K562 (cell line): ENCODE results near the gene EGFR. TPM values are rescaled to one million over a fixed set of nuclear protein-coding genes. Genes with fewer than 3 reads are reported as not detected.

ENCODE experiments used
- ATAC-seq: fragments of 200-7000 bp; cut with Tn5 transposase; 3 replicates; pipeline ENCODE4 v1.9.1; 2020; ENCODE audit warnings: moderate library complexity
- BruUV-seq: library from RNA; stranded (reverse); fragments of 400-500 nt; replicated peaks from 2 replicates; lab custom pipeline; 2021; lab: Mats Ljungman, UMichigan
- CTCF ChIA-PET: fragments of 300-600 bp; formaldehyde crosslinking; extraction: SDS; loops from one replicate; lab custom pipeline; 2021; ENCODE audit warnings: low intra/inter-chr PET ratio; lab: Yijun Ruan, JAX
- POLR2A ChIA-PET: fragments of 300-600, 350-650 bp; sonication (Branson Sonifier 250); formaldehyde crosslinking; extraction: SDS; loops from one replicate; lab custom pipeline; 2021; ENCODE audit warnings: antibody characterized with exemption, inconsistent platforms; lab: Yijun Ruan, JAX
- DNase-seq, 4 experiments: peaks; one replicate each; pipeline versions ENCODE4 v3.0.0 to v3.0.0-alpha.2; 2011 to 2018; ENCODE audit warnings: low spot score in 3 of 4, mixed read lengths in 3 of 4; ENCODE audit errors: extremely low read depth in 1 of 4
- FAIRE-seq: peaks from 2 replicates; lab custom pipeline; 2011; peaks lifted over from hg19 to GRCh38; lab: Jason Lieb, UNC
- H2AFZ ChIP-seq: 2 replicates; pipeline ENCODE4 v1.6.0; 2011; ENCODE audit warnings: low read depth, low read length, control low read depth, inconsistent platforms
- H3K27ac ChIP-seq: fragments of 200-600 bp; 3 replicates; pipeline ENCODE4 v1.8.0; 2011; ENCODE audit warnings: low read depth, mild to moderate bottlenecking, control low read depth, inconsistent platforms, low read length, moderate library complexity, mixed read lengths; ENCODE audit errors: extremely low read depth
- H3K27me3 ChIP-seq, 2 experiments: fragments of 300-600 bp in 1 of 2; 2 replicates in 1 of 2; 3 replicates in 1 of 2; pipeline versions ENCODE4 v1.6.0 to v1.8.0; 2011; ENCODE audit warnings: inconsistent platforms in 2 of 2, low read length in 2 of 2, mild to moderate bottlenecking in 1 of 2, mixed read lengths in 1 of 2, moderate library complexity in 1 of 2; ENCODE audit not compliant: control insufficient read depth in 2 of 2, insufficient read depth in 2 of 2
- H3K36me3 ChIP-seq: fragments of 300-600 bp; 3 replicates; pipeline ENCODE4 v1.8.0; 2011; ENCODE audit warnings: mild to moderate bottlenecking, low read length, inconsistent platforms; ENCODE audit not compliant: control insufficient read depth, insufficient read depth
- H3K4me1 ChIP-seq, 2 experiments: fragments of 200-600 bp in 1 of 2; replicated peaks in 1 of 2; 2 replicates in 1 of 2; 3 replicates in 1 of 2; pipeline versions ENCODE4 v1.5.1 to v1.8.0; 2011; ENCODE audit warnings: inconsistent platforms in 2 of 2, low read length in 2 of 2, mild to moderate bottlenecking in 1 of 2, mixed read lengths in 1 of 2, moderate library complexity in 1 of 2; ENCODE audit not compliant: control insufficient read depth in 2 of 2, insufficient read depth in 2 of 2
- H3K4me2 ChIP-seq: 2 replicates; pipeline ENCODE4 v1.6.1; 2011; ENCODE audit warnings: low read length, control low read depth, inconsistent platforms, mixed read lengths; ENCODE audit not compliant: insufficient read depth
- H3K4me3 ChIP-seq: fragments of 200-600 bp; sonication (generic), shearing (Covaris generic); 2 replicates; pipeline ENCODE4 v1.5.1; 2016; ENCODE audit warnings: control low read depth, inconsistent platforms
- H3K79me2 ChIP-seq: fragments of 200-600 bp; 3 replicates; pipeline ENCODE4 v1.8.0; 2011; ENCODE audit warnings: low read length, inconsistent platforms; ENCODE audit not compliant: control insufficient read depth, insufficient read depth
- H3K9ac ChIP-seq, 2 experiments: 2 replicates each; pipeline versions ENCODE4 v1.6.0 to v1.6.1; 2011; ENCODE audit warnings: low read depth in 2 of 2, low read length in 2 of 2, control low read depth in 1 of 2, inconsistent platforms in 1 of 2, mild to moderate bottlenecking in 1 of 2, mixed read lengths in 1 of 2; ENCODE audit not compliant: insufficient read depth in 1 of 2
- H3K9me1 ChIP-seq: one replicate; pipeline ENCODE4 v1.6.0; 2011; ENCODE audit warnings: inconsistent platforms, mild to moderate bottlenecking, low read length, moderate library complexity; ENCODE audit not compliant: control insufficient read depth, insufficient read depth
- H3K9me3 ChIP-seq: replicated peaks from 2 replicates; pipeline ENCODE4 v1.5.1; 2011; ENCODE audit warnings: low read depth, low read length, inconsistent platforms; ENCODE audit not compliant: control insufficient read depth, insufficient read depth
- H4K20me1 ChIP-seq: replicated peaks from 2 replicates; pipeline ENCODE4 v1.6.1; 2011; ENCODE audit warnings: low read length, inconsistent platforms, mixed read lengths; ENCODE audit not compliant: control insufficient read depth, insufficient read depth
- BDP1 ChIP-seq: IDR thresholded peaks from 3 replicates; pipeline ENCODE4 v1.6.1; 2011; ENCODE audit not compliant: insufficient read length, insufficient read depth
- C11orf30 ChIP-seq: fragments of 450-650 bp; IDR thresholded peaks from 2 replicates; pipeline ENCODE4 v1.6.1; 2016; ENCODE audit warnings: low read depth, mild to moderate bottlenecking
- CBX5 ChIP-seq: IDR thresholded peaks from 2 replicates; pipeline ENCODE4 v1.6.1; 2014; ENCODE audit warnings: low read depth, borderline replicate concordance
- CHD2 ChIP-seq: IDR thresholded peaks from 2 replicates; pipeline ENCODE4 v1.6.1; 2011; ENCODE audit warnings: low read depth, low read length
- GABPA ChIP-seq: fragments of 200-800 bp; sonication (Bioruptor generic); conservative IDR thresholded peaks from 2 replicates; pipeline ENCODE4 v1.6.1; 2016; ENCODE audit warnings: low read depth, missing genetic modification characterization, missing compliant biosample characterization
- HDAC8 ChIP-seq: fragments of 450-650 bp; IDR thresholded peaks from 2 replicates; pipeline ENCODE4 v1.6.1; 2016; ENCODE audit warnings: mild to moderate bottlenecking, missing genetic modification characterization, moderate library complexity, missing compliant biosample characterization
- KDM2B ChIP-seq: fragments of 250-450 bp; sonication (Bioruptor Pico); IDR thresholded peaks from 2 replicates; pipeline ENCODE4 v1.8.0; 2021; ENCODE audit warnings: mild to moderate bottlenecking, moderate library complexity
- MCM5 ChIP-seq: fragments of 450-650 bp; IDR thresholded peaks from 2 replicates; pipeline ENCODE4 v1.6.1; 2016; ENCODE audit warnings: low read depth
- NCOA1 ChIP-seq: fragments of 450-650 bp; IDR thresholded peaks from 2 replicates; pipeline ENCODE4 v1.6.1; 2016; ENCODE audit warnings: low read depth
- NONO ChIP-seq, 2 experiments: fragments of 200-400 bp in 1 of 2; fragments of 450-650 bp in 1 of 2; formaldehyde crosslinking in 1 of 2; IDR thresholded peaks; 2 replicates each; pipeline ENCODE4 v1.6.1; 2017; ENCODE audit warnings: low read depth in 2 of 2, mild to moderate bottlenecking in 2 of 2, moderate library complexity in 2 of 2, low read length in 1 of 2
- NR2C2 ChIP-seq, 2 experiments: fragments of 200-800 bp in 1 of 2; sonication (Bioruptor generic) in 1 of 2; sonication (generic) in 1 of 2; formaldehyde crosslinking in 1 of 2; IDR thresholded peaks; 2 replicates each; pipeline versions ENCODE4 v1.6.1 to v1.8.0; 2016 to 2022; ENCODE audit warnings: mild to moderate bottlenecking in 1 of 2, missing compliant biosample characterization in 1 of 2, missing genetic modification characterization in 1 of 2, missing genetic modification reagents in 1 of 2
- TAF7 ChIP-seq: fragments of 450-650 bp; IDR thresholded peaks from 2 replicates; pipeline ENCODE4 v1.6.1; 2016; ENCODE audit warnings: missing genetic modification characterization, missing compliant biosample characterization
- THAP7 ChIP-seq: fragments of 250-450 bp; sonication (Bioruptor Pico); IDR thresholded peaks from 2 replicates; pipeline ENCODE4 v1.5.0; 2021
- TOE1 ChIP-seq, 2 experiments: fragments of 450-650 bp in 1 of 2; sonication (generic) in 1 of 2; formaldehyde crosslinking in 1 of 2; IDR thresholded peaks; 2 replicates each; pipeline versions ENCODE4 v1.7.1 to v1.8.0; 2016 to 2022; ENCODE audit warnings: borderline replicate concordance in 2 of 2, mild to moderate bottlenecking in 2 of 2, antibody characterized with exemption in 1 of 2, inconsistent platforms in 1 of 2, low read depth in 1 of 2, missing genetic modification reagents in 1 of 2, moderate library complexity in 1 of 2
- ZBTB5 ChIP-seq: fragments of 450-650 bp; IDR thresholded peaks from 2 replicates; pipeline ENCODE4 v1.6.1; 2017; ENCODE audit warnings: antibody characterized with exemption
- ZNF444 ChIP-seq: fragments of 250-450 bp; sonication (Bioruptor Pico); IDR thresholded peaks from 2 replicates; pipeline ENCODE4 v1.4.0; 2020; ENCODE audit warnings: mild to moderate bottlenecking, moderate library complexity
- ZNF449 ChIP-seq: fragments of 250-450 bp; sonication (Bioruptor Pico); IDR thresholded peaks from 2 replicates; pipeline ENCODE4 v1.8.0; 2022; ENCODE audit warnings: moderate library complexity, mild to moderate bottlenecking, inconsistent platforms
- WGBS: fragments of 100-300 bp; shearing (Covaris generic); methylation state at CpG from one replicate; pipeline ENCODE4 v1.1.6; 2016; ENCODE audit warnings: low coverage, mixed read lengths; ENCODE audit not compliant: insufficient coverage; ENCODE audit errors: missing lambda C conversion rate; 5-methylcytosine and 5-hydroxymethylcytosine counted together
- in situ Hi-C: fragments of 300-500 bp; cut with MboI; formaldehyde crosslinking; loops from 4 replicates; pipeline ENCODE4 v1.15.0; 2018; ENCODE audit warnings: inconsistent platforms, mixed read lengths
- intact Hi-C: fragments of 100-400 bp; cut with micrococcal nuclease; formaldehyde crosslinking; loops from 2 replicates; pipeline ENCODE4 v1.14.2; 2022
- polyA plus RNA-seq, 8 experiments: library from polyadenylated mRNA; depleted of rRNA in 4 of 8; stranded (reverse) in 5 of 8; unstranded in 3 of 8; fragments of >200 nt; fragmentation: Nextera tagmentation in 2 of 8; fragmentation: Illumina TruSeq in 1 of 8; extraction: Ambion mirVana in 2 of 8; extraction: Trizol in 1 of 8; gene quantifications; 2 replicates each; pipeline versions ENCODE4 v1.2.1 to v1.2.3, GENCODE V29; 2011 to 2014; ENCODE audit warnings: inconsistent platforms in 1 of 8, missing spikeins in 1 of 8
- total RNA-seq, 7 experiments: library from RNA; depleted of rRNA in 6 of 7; stranded (reverse); fragments of >200 nt in 6 of 7; fragmentation: Illumina TruSeq in 2 of 7; extraction: Trizol in 2 of 7; gene quantifications; 2 replicates each; pipeline versions ENCODE4 v1.2.1 to v1.2.3, GENCODE V29; 2011 to 2021; ENCODE audit warnings: low replicate concordance in 1 of 7

EGFR gene
- total and polyA plus RNA-seq, 9 of the 15 experiments (the other 6 are each of a cell fraction or from before 2014, with no cell fraction given), result 0.13 TPM; not detected in 8

- TF ChIP-seq ZNF449 (CRISPR knock-in tag) (no peak), THAP7 (CRISPR knock-in tag) (no peak), HDAC8 (tag) (no peak), NCOA1 (no peak), KDM2B (CRISPR knock-in tag) (no peak)
Measured at GRCh38 chr7:55097100-55097499, 78.3 kb downstream of the EGFR start (continued).

GRCh38 chr7:55099066-55099820 lies 80.4 kb downstream of the EGFR start:
- H3K79me2 ChIP-seq, result no peaks in the 10 kb centered on the region
- WGBS, result under 1% methylated on average over 9 of the region's 9 CpGs
- ChIA-PET POLR2A (no interaction called here), CTCF (no interaction called here)
- no peak for ATAC-seq
- intact Hi-C loops (no loop called here), in situ Hi-C loops (no loop called here)
- H3K36me3 ChIP-seq, result no peaks in the 10 kb centered on the region
- no peak for DNase-seq
- H2AFZ ChIP-seq, result no peak overlapping the region
- 0 out of 2 replicates have a peak, but pooled peaks cover 1% of the 10 kb centered on the region for H3K9me3 ChIP-seq
- no peak overlapping the region for H3K27ac ChIP-seq
- H4K20me1 ChIP-seq, result no peaks in the 10 kb centered on the region
- H3K4me2 ChIP-seq, result no peak overlapping the region
- no peaks in the 10 kb centered on the region for H3K9me1 ChIP-seq
- no peak overlapping the region for H3K9ac ChIP-seq
- H3K27me3 ChIP-seq, result peaks cover 30 to 59% of the 10 kb centered on the region in 2 experiments
- no peak for FAIRE-seq
- H3K4me1 ChIP-seq, result peaks cover 0 to 2% of the 10 kb centered on the region in 2 experiments; a peak in 1 of 5 replicates
- no peak overlapping the region for H3K4me3 ChIP-seq
- BruUV-seq, result no TSS peak
- TF ChIP-seq GABPA (no peak), MCM5 (no peak), C11orf30 (no peak), NONO (IDR thresholded peaks at IDR 0.05; ENCODE audit: low read depth in 2 of 2, low read length in 1 of 2) (no peak), TOE1 (IDR thresholded peaks at IDR 0.05; ENCODE audit: borderline replicate concordance) (no peak), TOE1 (CRISPR knock-in tag; IDR thresholded peaks at IDR 0.05; ENCODE audit: borderline replicate concordance, low read depth) (no peak), ZNF444 (no peak), NR2C2 (CRISPR knock-in tag; IDR thresholded peaks at IDR 0.05) (no peak), NR2C2 (tag; IDR thresholded peaks at IDR 0.05) (no peak), CHD2 (no peak), BDP1 (no peak), ZBTB5 (no peak), TAF7 (no peak), CBX5 (no peak)
